Measurements from ENCODE around the gene MEIOSIN. TPM values are rescaled to one million over a fixed set of nuclear protein-coding genes. Genes with fewer than 3 reads are reported as not detected.
"Not testable (repeated sequence)": the region's sequence is repeated elsewhere in the genome, so short reads cannot be mapped to it uniquely, and the experiment has no call there.

The MEIOSIN gene
- total RNA-seq, 4 donors from 2014 or later: not detected

DNA sequence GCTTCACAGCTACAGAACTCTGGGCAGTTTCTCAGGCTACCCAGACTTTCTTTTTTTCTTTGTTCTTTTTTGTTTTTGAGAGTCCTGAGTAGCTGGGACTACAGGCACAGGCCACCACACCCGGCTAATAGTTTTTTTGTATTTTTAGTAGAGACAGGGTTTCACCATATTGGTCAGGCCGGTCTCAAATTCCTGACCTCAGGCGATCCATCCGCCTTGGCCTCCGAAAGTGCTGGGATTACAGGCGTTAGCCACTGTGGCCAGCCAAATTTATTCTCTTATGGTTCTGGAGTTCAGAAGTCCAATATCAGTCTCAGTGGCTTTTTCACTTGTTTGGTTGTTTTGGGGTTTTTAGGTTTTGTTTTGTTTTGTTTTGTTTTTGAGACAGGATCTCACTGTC lies 12.4 kb downstream of the MEIOSIN start:
- H3K36me3 ChIP-seq: no peaks in the 10 kb centered on the region
- H3K4me3 ChIP-seq: no peak overlapping the region
- no peak overlapping the region for H3K27ac ChIP-seq
- H3K27me3 ChIP-seq: no peaks in the 10 kb centered on the region
- TF ChIP-seq, protein P1, sequence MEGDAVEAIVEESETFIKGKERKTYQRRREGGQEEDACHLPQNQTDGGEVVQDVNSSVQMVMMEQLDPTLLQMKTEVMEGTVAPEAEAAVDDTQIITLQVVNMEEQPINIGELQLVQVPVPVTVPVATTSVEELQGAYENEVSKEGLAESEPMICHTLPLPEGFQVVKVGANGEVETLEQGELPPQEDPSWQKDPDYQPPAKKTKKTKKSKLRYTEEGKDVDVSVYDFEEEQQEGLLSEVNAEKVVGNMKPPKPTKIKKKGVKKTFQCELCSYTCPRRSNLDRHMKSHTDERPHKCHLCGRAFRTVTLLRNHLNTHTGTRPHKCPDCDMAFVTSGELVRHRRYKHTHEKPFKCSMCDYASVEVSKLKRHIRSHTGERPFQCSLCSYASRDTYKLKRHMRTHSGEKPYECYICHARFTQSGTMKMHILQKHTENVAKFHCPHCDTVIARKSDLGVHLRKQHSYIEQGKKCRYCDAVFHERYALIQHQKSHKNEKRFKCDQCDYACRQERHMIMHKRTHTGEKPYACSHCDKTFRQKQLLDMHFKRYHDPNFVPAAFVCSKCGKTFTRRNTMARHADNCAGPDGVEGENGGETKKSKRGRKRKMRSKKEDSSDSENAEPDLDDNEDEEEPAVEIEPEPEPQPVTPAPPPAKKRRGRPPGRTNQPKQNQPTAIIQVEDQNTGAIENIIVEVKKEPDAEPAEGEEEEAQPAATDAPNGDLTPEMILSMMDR (IDR thresholded peaks at IDR 0.05): no peak
- no peak for TF ChIP-seq POLR2A (IDR thresholded peaks at IDR 0.05)
- H3K4me1 ChIP-seq: no peaks in the 10 kb centered on the region
- intact Hi-C loops (cut with DNase I; ENCODE audit: low total_unique reads): no loop called here
- no peak for DNase-seq
- no peaks in the 10 kb centered on the region for H3K9me3 ChIP-seq

DNA sequence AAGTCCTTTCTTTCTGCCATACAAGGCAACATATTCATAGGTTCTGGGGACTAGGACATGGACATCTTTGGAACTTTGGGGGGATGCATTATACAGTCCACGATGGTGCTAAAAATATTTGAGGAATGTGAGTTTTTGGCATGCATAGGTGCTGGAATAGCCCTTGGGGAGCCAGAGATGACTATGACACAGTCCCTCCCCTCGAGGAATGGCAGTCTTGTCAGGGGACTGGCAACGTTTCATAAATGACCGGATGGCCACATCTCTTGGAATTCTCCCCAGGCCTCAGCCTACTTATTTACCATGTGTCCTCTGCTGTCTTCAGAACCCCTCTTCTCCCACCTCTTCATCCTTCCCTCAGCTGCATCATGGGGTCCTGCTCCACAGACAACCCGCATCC lies 13.6 kb downstream of the MEIOSIN start:
- no peak for DNase-seq
- H3K27ac ChIP-seq: no peak overlapping the region
- no peaks in the 10 kb centered on the region for H3K9me3 ChIP-seq
- H3K4me3 ChIP-seq: no peak overlapping the region
- no peaks in the 10 kb centered on the region for H3K36me3 ChIP-seq
- intact Hi-C loops (cut with DNase I; ENCODE audit: low total_unique reads): no loop called here
- TF ChIP-seq, protein P1 (IDR thresholded peaks at IDR 0.05): no peak
- TF ChIP-seq POLR2A (IDR thresholded peaks at IDR 0.05): no peak
- no peaks in the 10 kb centered on the region for H3K27me3 ChIP-seq
- H3K4me1 ChIP-seq: no peaks in the 10 kb centered on the region

DNA sequence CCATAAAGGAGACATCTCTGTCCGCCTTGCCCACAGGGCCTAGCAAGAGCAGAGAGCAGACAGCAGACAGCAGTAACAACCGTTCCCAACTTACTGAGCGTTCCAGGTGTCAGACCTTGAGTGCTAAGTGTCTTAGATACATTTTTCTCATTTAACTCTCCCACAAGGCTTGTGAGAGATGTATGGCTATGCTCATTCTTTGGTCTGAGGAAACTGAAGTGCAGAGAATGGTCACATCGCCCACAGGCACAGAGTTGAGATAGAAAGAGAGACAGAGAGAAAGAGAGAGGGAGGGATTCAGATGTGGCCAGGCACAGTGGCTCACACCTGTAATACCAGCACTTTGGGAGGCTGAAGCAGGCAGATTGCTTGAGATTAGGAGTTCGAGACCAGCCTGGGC lies 14.3 kb downstream of the MEIOSIN start:
- DNase-seq: no peak
- intact Hi-C loops (cut with DNase I; ENCODE audit: low total_unique reads): no loop called here

DNA sequence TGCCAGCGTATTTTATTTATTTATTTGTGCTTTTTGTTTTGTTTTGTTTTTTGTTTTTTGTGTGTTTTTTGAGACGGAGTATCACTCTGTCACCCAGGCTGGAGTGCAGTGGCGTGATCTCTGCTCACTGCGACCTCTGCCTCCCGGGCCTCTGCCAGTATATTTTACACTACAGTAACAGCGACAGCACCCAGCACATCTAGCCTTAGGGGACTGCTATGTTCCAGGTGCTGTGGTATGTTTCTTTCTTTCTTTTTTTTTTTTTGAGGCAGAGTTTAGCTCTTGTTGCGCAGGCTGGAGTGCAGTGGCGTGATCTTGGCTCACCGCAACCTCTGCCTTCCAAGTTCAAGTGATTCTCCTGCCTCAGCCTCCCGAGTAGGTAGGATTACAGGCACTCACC lies 18.2 kb downstream of the MEIOSIN start:
- H3K27me3 ChIP-seq; H3K27ac ChIP-seq; H3K36me3 ChIP-seq; DNase-seq; intact Hi-C loops (cut with DNase I; ENCODE audit: low total_unique reads); H3K4me1 ChIP-seq; H3K4me3 ChIP-seq; H3K9me3 ChIP-seq: not testable (repeated sequence)

More for the DNA sequence above, 14.3 kb downstream of the MEIOSIN start:
- no peak overlapping the region for H3K27ac ChIP-seq
- TF ChIP-seq, protein P1 (IDR thresholded peaks at IDR 0.05): no peak
- TF ChIP-seq POLR2A (IDR thresholded peaks at IDR 0.05): no peak
- H3K36me3 ChIP-seq: no peaks in the 10 kb centered on the region
- no peaks in the 10 kb centered on the region for H3K27me3 ChIP-seq
- H3K4me3 ChIP-seq: no peak overlapping the region
- no peaks in the 10 kb centered on the region for H3K9me3 ChIP-seq
- H3K4me1 ChIP-seq: no peaks in the 10 kb centered on the region

DNA sequence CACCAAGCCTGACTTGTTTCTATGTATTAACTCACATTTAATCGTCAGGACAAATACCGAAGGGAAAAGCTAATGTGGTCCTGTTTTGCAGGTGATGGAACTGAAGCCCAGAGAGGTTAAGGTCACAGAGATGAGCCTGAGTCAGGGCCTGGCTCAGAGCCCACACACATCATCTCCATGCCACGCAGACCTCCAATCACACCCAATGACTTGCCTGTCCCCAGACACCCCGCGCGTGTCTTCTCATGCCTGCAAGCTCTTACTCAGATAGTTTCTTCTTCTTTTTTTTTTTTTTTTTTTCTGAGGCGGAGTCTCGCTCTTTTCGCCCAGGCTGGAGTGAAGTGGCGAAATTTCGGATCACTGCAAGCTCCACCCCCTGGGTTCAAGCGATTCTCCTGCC lies 19.4 kb downstream of the MEIOSIN start:
- no peak overlapping the region for H3K4me3 ChIP-seq
- H3K4me1 ChIP-seq: no peaks in the 10 kb centered on the region
- intact Hi-C loops (cut with DNase I; ENCODE audit: low total_unique reads): no loop called here
- no peaks in the 10 kb centered on the region for H3K36me3 ChIP-seq
- TF ChIP-seq, protein P1 (IDR thresholded peaks at IDR 0.05): no peak
- no peak for TF ChIP-seq POLR2A (IDR thresholded peaks at IDR 0.05)
- no peaks in the 10 kb centered on the region for H3K27me3 ChIP-seq
- no peaks in the 10 kb centered on the region for H3K9me3 ChIP-seq
- no peak overlapping the region for H3K27ac ChIP-seq
- DNase-seq: no peak

DNA sequence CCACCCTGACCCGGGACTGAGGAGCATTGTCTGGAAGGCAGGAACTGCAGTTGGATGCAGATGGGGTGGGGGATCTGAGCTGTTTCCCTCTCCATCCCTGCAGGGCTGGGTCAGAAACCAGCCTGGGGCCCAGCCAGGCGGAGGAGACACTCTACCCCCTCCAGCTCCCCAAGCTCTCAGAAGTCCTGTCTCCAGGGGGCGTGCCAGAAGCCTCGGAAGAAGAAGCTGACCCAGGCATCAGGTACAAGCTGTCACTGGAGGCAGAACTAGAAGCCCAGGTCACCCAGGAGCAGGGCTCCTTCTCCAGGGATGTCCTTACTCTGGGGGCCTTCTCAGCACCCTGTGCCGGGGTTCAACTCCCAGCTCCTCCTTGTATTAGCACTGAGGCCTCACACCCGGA lies 20.3 kb downstream of the MEIOSIN start:
- Histone ChIP-seq H3K27ac (no peak overlapping the region), H3K4me3 (no peak overlapping the region), H3K4me1 (no peaks in the 10 kb centered on the region), H3K27me3 (no peaks in the 10 kb centered on the region), H3K36me3 (no peaks in the 10 kb centered on the region), H3K9me3 (no peaks in the 10 kb centered on the region)
- intact Hi-C loops (cut with DNase I; ENCODE audit: low total_unique reads): no loop called here
- DNase-seq: no peak
- TF ChIP-seq, protein P1 (IDR thresholded peaks at IDR 0.05): no peak
- TF ChIP-seq POLR2A (IDR thresholded peaks at IDR 0.05): no peak

Data from uterus (tissue), 4 donors.